ENCODE measurements around the gene BMP7.

BMP7 gene

DNA sequence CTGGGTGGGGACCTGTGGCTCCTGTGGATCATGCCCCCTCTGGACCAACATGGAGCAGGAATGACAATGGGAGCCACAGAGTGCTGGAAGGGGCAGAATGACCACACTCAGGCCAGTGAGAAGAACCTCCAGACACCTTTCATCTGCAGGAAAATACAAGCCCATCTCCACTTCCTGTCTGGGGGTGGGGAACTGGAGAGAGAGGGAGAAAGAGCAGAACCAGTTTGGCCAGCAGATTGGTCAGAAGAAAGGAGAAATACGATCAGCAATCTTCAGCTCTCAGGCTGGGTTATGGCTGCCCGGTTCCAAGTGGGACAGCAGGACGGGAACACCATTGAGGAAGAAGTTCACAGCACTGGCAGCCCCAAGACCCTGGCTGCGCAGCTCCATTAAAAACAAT lies 37.0 kb downstream of the BMP7 start:
- no peak for DNase-seq (ENCODE audit: low read depth in 2 of 2)

DNA sequence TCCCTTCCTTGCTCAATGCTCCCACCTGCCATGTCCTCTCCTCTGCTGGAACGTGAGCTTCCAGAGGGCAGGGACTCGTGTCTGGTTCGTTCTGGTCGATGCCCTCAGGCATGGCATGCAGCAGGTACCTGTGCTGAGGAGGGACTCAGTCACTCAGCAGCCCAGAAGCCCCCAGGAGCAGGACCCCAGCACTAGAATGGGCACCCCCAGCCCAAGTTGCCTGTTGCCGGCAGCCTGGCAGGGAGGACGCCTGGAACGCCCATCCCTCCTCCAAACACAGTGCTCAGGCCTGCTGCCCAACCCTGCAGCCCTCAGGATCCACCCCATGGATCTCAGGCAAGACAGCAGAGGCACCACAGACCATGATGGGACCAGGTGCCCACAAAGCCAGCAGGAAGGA lies 40.6 kb downstream of the BMP7 start:
- DNase-seq (ENCODE audit: low read depth in 2 of 2) = no peak

GRCh38 chr20:57225197-57225733 lies 41.2 kb downstream of the BMP7 start:
- no peak for DNase-seq (ENCODE audit: low read depth in 2 of 2)

DNA sequence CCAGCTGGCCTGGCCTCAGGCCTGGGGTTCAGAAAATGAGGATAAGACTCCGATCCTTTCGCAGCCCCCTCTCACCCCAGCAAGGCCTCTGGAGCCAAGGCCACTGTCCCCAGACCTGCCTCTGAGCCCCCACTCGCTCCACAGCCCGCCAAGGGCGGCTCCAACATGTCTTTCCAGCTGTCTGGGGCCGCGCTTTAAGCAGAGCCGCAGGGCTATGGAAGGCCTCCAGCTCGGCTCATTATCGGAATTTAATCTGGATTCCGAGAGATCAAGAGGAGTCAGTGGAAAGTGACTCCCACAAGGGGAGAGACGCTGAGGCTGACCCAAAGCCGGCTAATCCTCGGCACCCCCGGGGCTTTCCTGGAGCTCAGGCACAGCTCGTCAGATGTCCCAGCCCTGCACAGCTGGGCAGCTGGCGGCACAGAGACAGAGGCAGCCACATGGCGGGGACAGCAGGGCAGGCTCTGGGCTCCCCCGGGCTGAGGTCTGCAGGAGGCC lies 41.8 kb downstream of the BMP7 start:
- no peak for DNase-seq (ENCODE audit: low read depth in 2 of 2)

DNA sequence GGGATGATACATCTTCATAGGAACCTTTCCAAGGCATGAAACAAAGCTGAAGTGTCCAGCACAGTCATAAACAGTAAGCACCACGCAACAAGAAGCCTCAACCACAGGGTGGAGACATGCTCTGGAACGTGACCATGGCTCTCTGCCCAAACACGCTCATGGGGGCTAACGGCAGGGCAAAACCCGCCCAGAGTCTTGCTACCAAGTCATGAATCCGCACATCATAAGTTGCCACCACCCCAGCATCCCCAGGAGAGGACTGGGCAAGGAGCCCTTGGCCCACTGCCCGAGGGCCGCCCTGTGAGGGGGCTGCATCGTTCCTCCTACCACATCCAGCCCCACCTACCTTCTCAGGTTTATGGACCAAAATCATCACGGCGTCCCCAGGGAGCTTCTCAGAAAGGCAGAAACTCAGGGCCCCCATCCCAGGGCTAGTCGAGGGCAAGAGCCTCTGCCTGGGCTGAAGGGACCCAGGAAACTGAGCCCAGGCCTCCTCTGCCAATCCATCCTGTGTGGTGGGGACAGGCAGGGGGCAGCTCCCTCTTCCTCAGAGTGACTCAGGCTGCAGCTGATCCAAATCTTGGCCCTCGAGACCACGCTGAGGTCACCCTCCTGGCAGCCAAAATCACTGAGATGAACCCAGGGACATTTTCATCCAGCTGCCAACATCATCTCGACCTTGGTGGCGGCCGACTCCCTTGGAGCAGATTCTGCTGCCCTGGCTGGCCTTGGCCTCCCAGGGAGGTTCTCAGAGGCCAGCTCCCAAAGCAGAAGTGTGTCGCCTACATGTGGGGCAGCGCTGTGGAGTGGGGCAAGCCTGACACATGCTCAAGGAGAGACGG lies 42.6 kb downstream of the BMP7 start:
- DNase-seq (ENCODE audit: low read depth in 2 of 2) = no peak

- no peak for DNase-seq (ENCODE audit: low read depth in 2 of 2)
These were observed 43.9 kb downstream of the BMP7 start for GRCh38 chr20:57222631-57222950.

- DNase-seq (ENCODE audit: low read depth in 2 of 2) = no peak
These were observed 44.4 kb downstream of the BMP7 start for GRCh38 chr20:57221916-57222630.

DNA sequence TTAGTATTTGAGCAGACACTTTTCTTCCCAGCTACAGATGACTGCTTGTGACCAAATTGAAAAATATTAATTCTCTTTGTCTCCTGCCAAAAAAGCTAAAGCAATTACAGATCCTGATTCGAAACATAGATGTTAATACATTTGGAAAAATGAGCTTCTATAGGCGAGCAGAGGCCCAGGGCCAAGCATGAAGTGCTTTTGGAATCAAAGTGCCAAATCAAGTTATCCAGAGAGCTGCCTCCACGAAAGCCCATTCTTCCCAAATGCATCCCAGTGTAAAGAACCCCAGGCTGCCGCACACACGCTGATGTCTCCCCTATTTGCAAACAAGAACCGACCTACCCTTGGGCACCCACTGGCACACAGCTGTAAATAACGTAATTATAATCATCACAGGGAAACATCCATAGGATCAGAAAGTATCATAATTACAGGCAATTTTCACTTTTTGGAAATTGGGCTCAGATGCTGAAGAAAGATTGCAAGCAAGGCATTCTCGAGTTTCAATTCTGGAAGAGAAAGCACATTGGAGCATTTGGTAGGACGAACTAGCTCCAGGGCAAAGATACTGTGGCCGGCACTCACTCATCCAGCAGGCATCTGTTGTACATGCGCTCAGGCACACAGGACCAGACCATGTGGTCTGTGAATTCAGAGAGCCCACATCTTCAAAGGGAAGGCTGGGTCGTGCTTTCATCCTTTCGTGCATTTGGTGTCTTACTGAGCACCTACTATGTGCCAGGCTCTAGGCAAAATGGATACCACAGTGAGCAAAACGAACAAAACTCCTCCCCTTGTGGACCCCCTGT lies 45.9 kb downstream of the BMP7 start:
- no peak for DNase-seq (ENCODE audit: low read depth in 2 of 2)

DNA sequence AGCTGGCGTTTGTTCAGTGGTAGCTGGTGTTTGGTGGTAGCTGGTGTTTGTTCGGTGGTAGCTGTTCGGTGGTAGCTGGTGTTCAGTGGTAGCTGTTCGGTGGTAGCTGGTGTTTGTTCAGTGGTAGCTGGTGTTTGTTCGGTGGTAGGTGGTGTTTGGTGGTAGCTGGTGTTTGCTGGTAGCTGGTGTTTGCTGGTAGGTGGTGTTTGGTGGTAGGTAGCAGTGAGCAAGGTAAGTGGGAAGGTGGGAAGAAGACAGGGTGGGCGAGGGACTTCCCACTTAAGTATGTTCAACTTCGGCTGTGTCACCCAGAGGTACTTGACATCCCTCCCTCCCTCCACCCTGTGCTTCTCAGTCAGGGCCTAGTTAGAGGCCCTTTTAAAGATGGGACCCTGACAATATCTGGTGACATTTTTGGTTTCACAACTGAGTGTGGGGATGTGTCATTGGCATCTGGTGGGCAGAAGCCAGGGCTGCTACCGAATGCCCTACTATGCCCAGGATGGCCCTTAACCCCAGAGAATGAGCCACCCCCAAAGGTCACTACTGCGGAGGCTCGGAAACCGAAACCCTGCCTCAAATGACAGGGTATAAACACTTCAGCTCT lies 47.3 kb downstream of the BMP7 start:
- DNase-seq (ENCODE audit: low read depth in 2 of 2) = no peak

GRCh38 chr20:57218489-57218888 lies 48.0 kb downstream of the BMP7 start:
- DNase-seq (ENCODE audit: low read depth in 2 of 2) = no peak

DNA sequence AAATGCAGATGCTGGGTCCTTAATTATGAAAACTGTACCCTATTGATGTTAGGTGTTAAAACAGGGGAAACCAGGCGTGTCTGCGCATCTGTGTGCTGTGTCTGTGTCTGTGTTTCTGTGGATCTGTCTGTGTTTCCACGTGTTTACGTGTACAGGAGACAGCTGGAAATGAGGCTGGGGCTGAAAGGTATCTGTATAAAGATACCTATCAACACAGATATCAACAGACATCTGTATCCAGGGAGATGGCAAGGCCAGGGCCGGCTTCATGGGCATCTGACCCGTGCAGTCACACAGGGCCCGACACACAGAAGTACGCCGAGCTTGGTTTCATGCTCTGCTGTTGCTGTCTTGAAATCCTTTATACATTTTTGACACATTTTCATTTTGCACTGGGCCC lies 48.6 kb downstream of the BMP7 start:
- no peak for DNase-seq (ENCODE audit: low read depth in 2 of 2)

- DNase-seq (ENCODE audit: low read depth in 2 of 2) = no peak
These were observed 49.8 kb downstream of the BMP7 start for GRCh38 chr20:57216669-57217068.

DNA sequence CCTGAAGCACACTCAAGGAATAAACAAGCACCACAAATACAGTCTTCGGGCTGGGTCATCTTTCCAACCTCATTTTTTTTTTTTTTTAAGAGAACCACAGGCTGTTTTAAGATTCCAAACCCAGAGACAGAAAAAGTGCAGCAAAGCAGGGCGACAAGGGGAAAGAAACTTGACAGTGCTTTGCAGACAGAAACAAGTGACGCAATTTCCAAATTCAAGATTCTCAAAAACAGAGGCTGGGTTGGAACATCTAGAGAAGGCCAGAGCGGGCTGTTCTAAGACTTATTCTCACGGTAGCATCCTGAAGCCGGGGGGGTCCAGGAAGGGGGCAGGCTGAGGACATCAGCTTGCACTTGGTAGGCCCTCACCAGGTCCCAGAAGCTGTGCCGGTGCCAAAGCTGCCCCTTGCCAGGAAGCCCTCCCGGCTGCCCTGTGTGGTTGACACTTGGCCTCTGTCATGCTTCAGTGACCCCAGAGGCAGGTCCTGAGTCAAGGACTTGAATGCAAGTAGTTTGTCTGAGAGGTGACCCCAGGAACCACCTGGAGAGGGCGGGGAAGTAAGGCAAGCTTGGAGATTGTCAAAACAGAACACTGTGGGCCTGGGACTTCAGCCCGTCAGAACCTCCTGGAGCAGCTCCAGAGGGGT lies 50.5 kb downstream of the BMP7 start:
- DNase-seq (ENCODE audit: low read depth in 2 of 2) = no peak

DNA sequence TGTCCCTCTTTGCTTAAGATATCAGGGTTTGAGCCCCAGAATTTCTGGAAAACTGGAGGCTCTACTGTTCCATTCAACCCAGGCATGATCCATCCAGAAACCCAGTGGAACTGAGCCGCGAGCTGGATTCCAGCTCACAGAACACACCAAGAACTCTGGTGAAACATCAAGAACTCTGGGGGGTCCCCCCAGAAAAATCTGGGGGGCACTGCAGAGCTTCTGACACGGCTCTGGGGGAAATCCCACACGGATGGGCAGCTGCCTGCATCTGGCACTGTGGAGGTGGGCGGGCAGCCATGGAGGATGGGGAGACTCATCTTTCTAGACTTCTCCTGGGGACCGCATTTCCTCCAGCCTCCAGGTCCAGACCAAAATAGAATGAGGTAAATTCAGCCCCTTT lies 51.0 kb downstream of the BMP7 start:
- no peak for DNase-seq (ENCODE audit: low read depth in 2 of 2)

GRCh38 chr20:57214948-57215347 lies 51.5 kb downstream of the BMP7 start:
- no peak for DNase-seq (ENCODE audit: low read depth in 2 of 2)

DNA sequence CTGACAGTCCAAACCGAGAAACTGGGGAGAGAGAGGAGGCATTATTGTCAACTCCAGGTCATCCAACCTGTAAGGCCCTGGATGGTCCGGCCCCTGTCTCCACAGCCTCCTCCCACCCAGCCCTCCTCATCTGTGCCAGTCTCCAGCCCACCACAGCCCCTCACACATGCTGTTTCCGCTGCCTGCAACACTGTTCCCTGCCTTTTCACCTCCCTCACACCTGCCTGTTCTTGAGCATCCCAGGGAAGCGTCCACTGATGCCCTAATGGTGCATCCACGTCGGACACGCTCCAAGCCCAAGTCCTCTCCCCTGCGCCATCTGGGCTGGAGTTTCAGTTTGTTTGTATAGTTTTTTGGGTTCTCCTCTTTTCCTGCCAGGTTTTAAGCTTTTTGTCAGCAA lies 52.0 kb downstream of the BMP7 start:
- DNase-seq (ENCODE audit: low read depth in 2 of 2) = no peak

DNA sequence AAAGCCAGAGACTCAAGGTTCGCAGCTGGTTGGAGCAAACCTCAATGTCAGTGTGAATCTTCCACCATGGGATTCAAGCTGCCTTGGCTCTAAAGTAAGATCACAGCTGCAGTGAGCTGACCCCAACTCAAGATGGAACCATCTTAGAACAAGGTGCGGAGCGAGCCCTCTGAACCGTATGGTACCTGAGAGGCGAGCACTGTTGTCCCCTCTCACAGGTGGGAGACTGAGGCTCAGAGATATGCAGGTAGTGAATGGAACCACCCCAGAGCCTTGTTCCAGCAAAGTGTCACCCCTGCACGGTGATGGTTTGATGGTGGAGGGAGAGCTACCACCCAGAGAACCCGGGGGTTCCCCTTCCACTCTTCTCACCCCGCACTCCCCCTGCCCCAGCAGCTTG lies 52.5 kb downstream of the BMP7 start:
- DNase-seq (ENCODE audit: low read depth in 2 of 2) = no peak

GRCh38 chr20:57213291-57213690 lies 53.1 kb downstream of the BMP7 start:
- DNase-seq (ENCODE audit: low read depth in 2 of 2) = no peak

- no peak for DNase-seq (ENCODE audit: low read depth in 2 of 2)
These were observed 53.7 kb downstream of the BMP7 start for GRCh38 chr20:57212534-57213276.

GRCh38 chr20:57211908-57212533 lies 54.4 kb downstream of the BMP7 start:
- no peak for DNase-seq (ENCODE audit: low read depth in 2 of 2)

Measured in stimulated activated CD4-positive, alpha-beta T cell treated with anti-CD3 and anti-CD28 coated beads, Interleukin-15, amount 100 ng/mL, for 48 hours (primary cell).